ENCODE data around the gene MCF2L. TPM values are rescaled to one million over a fixed set of nuclear protein-coding genes. Genes with fewer than 3 reads are reported as not detected.

Gene MCF2L
- total and polyA plus RNA-seq, 2 experiments from 2014 or later: 4.8 to 25.6 TPM

DNA sequence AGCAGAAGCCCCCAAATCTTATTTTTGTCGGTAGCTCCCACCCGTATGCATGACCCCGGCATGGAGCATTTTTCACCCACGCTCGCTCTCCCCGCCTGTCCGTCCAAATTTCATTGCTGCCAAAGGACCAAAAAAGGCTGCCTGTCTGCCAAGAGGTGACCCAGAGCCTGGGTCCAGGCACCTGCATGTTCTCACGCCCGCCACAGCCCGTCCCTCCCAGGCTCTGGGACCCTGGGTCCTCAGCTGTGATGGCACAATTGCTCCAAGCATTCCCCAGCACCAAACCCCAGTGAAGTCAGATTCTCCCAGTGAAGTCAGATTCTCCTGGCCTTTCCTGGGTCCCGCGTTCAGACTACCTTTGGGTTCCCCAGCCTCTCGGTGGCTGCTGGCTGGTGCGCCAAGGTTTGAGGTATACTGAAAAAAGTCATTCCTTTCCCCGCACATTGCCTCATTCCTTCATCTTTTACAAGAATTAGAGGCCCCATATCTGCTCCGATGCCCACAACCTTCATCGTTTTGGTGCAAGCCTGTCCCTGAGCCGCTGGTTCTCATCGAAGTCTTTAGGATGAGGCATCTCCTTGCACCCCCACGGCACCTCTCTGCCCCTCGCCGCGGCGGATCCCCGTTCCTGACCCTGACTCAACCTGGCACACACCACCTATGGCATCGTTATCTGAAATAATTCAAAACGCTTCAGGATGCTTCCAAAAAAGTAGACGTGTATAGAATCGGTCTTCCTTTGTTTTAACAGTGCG lies 77.3 kb downstream of the MCF2L start:
- no peaks in the 10 kb centered on the region for H3K9me2 ChIP-seq (ENCODE audit: insufficient read depth)
- no peaks in the 10 kb centered on the region for H3K79me2 ChIP-seq (replicated peaks; ENCODE audit: insufficient read depth)
- Mint-ChIP-seq H3K27ac (no peak overlapping the region), H3K9me3 (no peaks in the 10 kb centered on the region; the same call in 2 of the 3 replicates), H3K27me3 (ENCODE audit: insufficient read depth, low read depth, poor library complexity) (peaks cover 11% of the 10 kb centered on the region), H3K4me3 (no peak overlapping the region), H3K36me3 (ENCODE audit: low read depth) (no peaks in the 10 kb centered on the region), H3K4me1 (peaks cover 6% of the 10 kb centered on the region)
- no peak for ATAC-seq
- H3K27ac ChIP-seq (ENCODE audit: low read depth): no peak overlapping the region
- H2AFZ ChIP-seq: no peak overlapping the region
- no peak overlapping the region for H3K4me3 ChIP-seq
- no peaks in the 10 kb centered on the region for H3K4me1 ChIP-seq (ENCODE audit: insufficient read depth)
- TF ChIP-seq STAT1 (IDR thresholded peaks at IDR 0.05; ENCODE audit: unreplicated experiment) (no peak), EZH2 (IDR thresholded peaks at IDR 0.05; ENCODE audit: low read depth, unreplicated experiment) (no peak), EZH2phosphoT487 (IDR thresholded peaks at IDR 0.05; ENCODE audit: unreplicated experiment) (no peak), POLR2AphosphoS5 (IDR thresholded peaks at IDR 0.05; ENCODE audit: low read depth) (no peak), CREB1 (CRISPR knock-in tag; IDR thresholded peaks at IDR 0.05; ENCODE audit: low read depth) (no peak), NANOG (IDR thresholded peaks at IDR 0.05; ENCODE audit: borderline replicate concordance) (no peak), ZNF331 (CRISPR knock-in tag; IDR thresholded peaks at IDR 0.05; ENCODE audit: low read depth) (no peak), JUNB (IDR thresholded peaks at IDR 0.05; ENCODE audit: unreplicated experiment) (no peak), ZNF114 (CRISPR knock-in tag; IDR thresholded peaks at IDR 0.05) (no peak)
- TF ChIP-seq, protein P1, sequence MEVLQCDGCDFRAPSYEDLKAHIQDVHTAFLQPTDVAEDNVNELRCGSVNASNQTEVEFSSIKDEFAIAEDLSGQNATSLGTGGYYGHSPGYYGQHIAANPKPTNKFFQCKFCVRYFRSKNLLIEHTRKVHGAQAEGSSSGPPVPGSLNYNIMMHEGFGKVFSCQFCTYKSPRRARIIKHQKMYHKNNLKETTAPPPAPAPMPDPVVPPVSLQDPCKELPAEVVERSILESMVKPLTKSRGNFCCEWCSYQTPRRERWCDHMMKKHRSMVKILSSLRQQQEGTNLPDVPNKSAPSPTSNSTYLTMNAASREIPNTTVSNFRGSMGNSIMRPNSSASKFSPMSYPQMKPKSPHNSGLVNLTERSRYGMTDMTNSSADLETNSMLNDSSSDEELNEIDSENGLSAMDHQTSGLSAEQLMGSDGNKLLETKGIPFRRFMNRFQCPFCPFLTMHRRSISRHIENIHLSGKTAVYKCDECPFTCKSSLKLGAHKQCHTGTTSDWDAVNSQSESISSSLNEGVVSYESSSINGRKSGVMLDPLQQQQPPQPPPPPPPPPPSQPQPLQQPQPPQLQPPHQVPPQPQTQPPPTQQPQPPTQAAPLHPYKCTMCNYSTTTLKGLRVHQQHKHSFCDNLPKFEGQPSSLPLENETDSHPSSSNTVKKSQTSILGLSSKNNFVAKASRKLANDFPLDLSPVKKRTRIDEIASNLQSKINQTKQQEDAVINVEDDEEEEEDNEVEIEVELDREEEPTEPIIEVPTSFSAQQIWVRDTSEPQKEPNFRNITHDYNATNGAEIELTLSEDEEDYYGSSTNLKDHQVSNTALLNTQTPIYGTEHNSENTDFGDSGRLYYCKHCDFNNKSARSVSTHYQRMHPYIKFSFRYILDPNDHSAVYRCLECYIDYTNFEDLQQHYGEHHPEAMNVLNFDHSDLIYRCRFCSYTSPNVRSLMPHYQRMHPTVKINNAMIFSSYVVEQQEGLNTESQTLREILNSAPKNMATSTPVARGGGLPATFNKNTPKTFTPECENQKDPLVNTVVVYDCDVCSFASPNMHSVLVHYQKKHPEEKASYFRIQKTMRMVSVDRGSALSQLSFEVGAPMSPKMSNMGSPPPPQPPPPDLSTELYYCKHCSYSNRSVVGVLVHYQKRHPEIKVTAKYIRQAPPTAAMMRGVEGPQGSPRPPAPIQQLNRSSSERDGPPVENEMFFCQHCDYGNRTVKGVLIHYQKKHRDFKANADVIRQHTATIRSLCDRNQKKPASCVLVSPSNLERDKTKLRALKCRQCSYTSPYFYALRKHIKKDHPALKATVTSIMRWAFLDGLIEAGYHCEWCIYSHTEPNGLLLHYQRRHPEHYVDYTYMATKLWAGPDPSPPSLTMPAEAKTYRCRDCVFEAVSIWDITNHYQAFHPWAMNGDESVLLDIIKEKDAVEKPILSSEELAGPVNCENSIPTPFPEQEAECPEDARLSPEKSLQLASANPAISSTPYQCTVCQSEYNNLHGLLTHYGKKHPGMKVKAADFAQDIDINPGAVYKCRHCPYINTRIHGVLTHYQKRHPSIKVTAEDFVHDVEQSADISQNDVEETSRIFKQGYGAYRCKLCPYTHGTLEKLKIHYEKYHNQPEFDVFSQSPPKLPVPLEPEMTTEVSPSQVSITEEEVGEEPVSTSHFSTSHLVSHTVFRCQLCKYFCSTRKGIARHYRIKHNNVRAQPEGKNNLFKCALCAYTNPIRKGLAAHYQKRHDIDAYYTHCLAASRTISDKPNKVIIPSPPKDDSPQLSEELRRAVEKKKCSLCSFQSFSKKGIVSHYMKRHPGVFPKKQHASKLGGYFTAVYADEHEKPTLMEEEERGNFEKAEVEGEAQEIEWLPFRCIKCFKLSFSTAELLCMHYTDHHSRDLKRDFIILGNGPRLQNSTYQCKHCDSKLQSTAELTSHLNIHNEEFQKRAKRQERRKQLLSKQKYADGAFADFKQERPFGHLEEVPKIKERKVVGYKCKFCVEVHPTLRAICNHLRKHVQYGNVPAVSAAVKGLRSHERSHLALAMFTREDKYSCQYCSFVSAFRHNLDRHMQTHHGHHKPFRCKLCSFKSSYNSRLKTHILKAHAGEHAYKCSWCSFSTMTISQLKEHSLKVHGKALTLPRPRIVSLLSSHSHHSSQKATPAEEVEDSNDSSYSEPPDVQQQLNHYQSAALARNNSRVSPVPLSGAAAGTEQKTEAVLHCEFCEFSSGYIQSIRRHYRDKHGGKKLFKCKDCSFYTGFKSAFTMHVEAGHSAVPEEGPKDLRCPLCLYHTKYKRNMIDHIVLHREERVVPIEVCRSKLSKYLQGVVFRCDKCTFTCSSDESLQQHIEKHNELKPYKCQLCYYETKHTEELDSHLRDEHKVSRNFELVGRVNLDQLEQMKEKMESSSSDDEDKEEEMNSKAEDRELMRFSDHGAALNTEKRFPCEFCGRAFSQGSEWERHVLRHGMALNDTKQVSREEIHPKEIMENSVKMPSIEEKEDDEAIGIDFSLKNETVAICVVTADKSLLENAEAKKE (CRISPR knock-in tag; IDR thresholded peaks at IDR 0.05): no peak
- TF ChIP-seq, protein P2, sequence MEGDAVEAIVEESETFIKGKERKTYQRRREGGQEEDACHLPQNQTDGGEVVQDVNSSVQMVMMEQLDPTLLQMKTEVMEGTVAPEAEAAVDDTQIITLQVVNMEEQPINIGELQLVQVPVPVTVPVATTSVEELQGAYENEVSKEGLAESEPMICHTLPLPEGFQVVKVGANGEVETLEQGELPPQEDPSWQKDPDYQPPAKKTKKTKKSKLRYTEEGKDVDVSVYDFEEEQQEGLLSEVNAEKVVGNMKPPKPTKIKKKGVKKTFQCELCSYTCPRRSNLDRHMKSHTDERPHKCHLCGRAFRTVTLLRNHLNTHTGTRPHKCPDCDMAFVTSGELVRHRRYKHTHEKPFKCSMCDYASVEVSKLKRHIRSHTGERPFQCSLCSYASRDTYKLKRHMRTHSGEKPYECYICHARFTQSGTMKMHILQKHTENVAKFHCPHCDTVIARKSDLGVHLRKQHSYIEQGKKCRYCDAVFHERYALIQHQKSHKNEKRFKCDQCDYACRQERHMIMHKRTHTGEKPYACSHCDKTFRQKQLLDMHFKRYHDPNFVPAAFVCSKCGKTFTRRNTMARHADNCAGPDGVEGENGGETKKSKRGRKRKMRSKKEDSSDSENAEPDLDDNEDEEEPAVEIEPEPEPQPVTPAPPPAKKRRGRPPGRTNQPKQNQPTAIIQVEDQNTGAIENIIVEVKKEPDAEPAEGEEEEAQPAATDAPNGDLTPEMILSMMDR (conservative IDR thresholded peaks at IDR 0.05; ENCODE audit: low read depth in 2 of 2): no peak
- TF ChIP-seq, protein P3, sequence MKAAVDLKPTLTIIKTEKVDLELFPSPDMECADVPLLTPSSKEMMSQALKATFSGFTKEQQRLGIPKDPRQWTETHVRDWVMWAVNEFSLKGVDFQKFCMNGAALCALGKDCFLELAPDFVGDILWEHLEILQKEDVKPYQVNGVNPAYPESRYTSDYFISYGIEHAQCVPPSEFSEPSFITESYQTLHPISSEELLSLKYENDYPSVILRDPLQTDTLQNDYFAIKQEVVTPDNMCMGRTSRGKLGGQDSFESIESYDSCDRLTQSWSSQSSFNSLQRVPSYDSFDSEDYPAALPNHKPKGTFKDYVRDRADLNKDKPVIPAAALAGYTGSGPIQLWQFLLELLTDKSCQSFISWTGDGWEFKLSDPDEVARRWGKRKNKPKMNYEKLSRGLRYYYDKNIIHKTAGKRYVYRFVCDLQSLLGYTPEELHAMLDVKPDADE (IDR thresholded peaks at IDR 0.05): no peak
- TF ChIP-seq, protein P4, sequence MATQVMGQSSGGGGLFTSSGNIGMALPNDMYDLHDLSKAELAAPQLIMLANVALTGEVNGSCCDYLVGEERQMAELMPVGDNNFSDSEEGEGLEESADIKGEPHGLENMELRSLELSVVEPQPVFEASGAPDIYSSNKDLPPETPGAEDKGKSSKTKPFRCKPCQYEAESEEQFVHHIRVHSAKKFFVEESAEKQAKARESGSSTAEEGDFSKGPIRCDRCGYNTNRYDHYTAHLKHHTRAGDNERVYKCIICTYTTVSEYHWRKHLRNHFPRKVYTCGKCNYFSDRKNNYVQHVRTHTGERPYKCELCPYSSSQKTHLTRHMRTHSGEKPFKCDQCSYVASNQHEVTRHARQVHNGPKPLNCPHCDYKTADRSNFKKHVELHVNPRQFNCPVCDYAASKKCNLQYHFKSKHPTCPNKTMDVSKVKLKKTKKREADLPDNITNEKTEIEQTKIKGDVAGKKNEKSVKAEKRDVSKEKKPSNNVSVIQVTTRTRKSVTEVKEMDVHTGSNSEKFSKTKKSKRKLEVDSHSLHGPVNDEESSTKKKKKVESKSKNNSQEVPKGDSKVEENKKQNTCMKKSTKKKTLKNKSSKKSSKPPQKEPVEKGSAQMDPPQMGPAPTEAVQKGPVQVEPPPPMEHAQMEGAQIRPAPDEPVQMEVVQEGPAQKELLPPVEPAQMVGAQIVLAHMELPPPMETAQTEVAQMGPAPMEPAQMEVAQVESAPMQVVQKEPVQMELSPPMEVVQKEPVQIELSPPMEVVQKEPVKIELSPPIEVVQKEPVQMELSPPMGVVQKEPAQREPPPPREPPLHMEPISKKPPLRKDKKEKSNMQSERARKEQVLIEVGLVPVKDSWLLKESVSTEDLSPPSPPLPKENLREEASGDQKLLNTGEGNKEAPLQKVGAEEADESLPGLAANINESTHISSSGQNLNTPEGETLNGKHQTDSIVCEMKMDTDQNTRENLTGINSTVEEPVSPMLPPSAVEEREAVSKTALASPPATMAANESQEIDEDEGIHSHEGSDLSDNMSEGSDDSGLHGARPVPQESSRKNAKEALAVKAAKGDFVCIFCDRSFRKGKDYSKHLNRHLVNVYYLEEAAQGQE (IDR thresholded peaks at IDR 0.05; ENCODE audit: unreplicated experiment): no peak
- H3K4me2 ChIP-seq: no peak overlapping the region
- H4K20me1 ChIP-seq (replicated peaks; ENCODE audit: insufficient read depth): no peaks in the 10 kb centered on the region
- H3K36me3 ChIP-seq (ENCODE audit: insufficient read depth): no peaks in the 10 kb centered on the region
- DNase-seq (ENCODE audit: low spot score): no peak
- no peaks in the 10 kb centered on the region for H3F3A ChIP-seq (replicated peaks; ENCODE audit: low read depth)
- H3K27me3 ChIP-seq (ENCODE audit: insufficient read depth): no peaks in the 10 kb centered on the region
